HG02588 (cell line): ENCODE data around the gene FOXO3.
"Not testable (repeated sequence)": the region's sequence is repeated elsewhere in the genome, so short reads cannot be mapped to it uniquely, and the experiment has no call there.

Experiments used
- ATAC-seq: cut with Tn5 transposase; IDR thresholded peaks from one replicate; pipeline ENCODE4 v1.9.1; 2021; ENCODE audit warnings: mild to moderate bottlenecking, moderate library complexity; ENCODE audit not compliant: unreplicated experiment

FOXO3 gene

GRCh38 chr6:108560463-108561308, at the start of gene FOXO3:
FOXO3 (plus strand) TSS chr6:108560917; CDS start chr6:108561209, 292 bp downstream.
- no peak for ATAC-seq

DNA sequence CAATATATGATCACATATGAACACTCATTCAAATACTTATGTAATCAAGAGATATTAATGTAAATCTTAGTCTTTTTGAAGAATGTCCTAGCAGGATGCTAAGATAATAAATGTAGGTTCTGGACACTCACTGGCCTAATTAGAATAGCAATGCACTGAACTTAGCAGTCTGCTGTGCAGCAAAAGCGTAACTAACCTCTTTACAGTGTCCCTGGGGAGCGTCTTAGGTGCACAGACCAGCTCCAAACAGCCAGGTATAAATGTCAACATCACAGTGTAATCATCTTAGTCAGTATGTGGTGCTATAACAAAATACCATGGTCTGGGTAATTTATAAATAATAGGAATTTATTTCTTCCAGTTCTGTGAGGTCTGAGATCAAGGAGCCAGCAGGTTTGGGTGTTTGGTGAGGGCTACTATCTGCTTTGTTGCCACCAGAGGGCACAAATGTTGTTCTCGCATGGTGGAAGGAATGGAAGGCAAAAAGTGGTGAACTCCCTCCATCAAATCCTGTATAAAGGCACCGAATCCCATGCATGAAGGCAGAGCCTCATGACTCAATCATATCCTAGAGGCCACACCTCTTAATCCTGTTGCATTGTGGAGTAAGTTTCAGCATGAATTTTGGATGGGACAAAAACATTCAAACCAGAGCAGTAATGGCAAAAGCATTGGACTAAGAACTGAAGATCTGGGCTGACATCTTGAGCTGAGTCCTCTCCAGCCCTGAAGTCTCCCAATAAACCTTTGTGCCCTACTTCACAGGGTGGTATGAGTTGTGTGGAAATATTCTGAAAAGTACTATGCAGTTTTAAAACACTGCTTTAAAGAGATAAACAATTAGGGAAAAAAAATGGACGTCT, 41.8 kb upstream of the FOXO3 start:
- ATAC-seq, result no peak

- no peak for ATAC-seq
Observed at GRCh38 chr6:108521616-108522107, 39.1 kb upstream of the FOXO3 start.

- ATAC-seq, result no peak
Observed at GRCh38 chr6:108523697-108524096, 37.0 kb upstream of the FOXO3 start.

- no peak for ATAC-seq
Observed at GRCh38 chr6:108524528-108525248, 36.0 kb upstream of the FOXO3 start.

DNA sequence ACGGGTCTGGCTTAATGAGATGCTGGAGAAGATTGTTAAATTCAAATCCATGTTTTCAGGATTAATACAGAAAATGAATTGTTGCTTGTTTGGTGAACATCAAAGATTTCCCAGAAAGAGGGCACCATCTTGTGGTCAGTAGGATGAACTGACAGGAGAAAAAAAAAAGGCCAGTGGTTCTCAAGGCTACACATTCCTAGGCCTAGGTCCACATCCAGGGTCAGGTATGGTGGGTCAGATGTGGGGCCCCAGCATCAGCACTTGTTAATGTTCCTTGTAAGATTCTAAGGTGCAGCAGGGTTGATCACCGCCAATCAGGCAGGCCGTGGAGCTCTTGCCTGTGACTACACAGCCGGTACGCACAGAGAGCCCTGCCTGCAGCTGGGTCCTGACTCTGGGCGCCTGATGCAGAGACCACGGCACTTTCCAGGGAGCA, 34.0 kb upstream of the FOXO3 start:
- no peak for ATAC-seq

DNA sequence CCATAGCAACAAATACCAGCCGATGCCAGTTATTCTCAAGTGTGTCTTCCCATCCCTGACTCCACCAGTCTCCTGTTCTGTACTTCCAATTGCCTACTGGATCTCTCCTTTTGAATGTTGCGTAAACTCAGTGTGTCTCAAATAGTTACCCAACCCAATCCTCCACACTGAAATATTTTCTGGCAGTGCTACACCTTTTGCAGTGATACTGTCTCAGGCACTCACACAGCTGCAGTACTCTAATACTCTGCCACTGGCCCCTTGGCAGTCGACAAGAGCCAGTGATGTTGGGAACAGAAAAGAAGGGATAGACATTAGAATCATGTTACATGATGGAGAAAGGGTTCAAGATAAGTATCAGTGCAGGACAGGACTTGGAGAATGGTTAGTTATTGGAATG, 31.8 kb upstream of the FOXO3 start:
- no peak for ATAC-seq

GRCh38 chr6:108531332-108531731, 29.4 kb upstream of the FOXO3 start:
- ATAC-seq, result no peak

DNA sequence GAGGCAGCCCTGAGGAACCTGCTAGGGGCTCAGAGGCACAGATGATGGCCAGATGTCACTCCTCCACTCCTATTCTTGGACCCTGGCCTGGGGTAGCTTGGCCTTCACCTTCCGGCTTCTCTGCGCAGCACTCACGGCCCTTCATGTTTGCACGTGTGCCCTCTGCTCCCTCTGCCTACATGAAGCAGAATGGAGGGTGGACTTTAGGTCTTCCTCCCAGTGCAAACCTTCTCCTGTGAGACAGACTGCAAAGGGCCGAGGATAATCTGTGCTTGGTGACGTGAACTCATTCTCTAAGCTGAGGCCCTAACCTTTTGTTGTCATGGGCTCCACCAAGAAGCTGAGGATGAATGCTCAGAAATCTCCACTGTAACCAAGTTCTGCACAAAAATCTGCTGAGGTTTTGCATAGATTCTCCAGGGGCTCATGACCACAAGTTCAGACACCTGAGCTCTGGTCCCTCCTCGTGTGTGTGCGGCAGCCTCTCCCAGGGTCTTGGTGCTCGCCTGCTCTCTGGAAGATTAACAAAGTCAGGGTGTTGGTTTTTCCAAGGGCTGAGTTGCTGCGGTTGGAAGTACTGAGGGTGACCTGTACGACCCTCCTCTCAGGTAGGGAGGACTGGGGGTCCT, 25.5 kb upstream of the FOXO3 start:
- ATAC-seq, result no peak

DNA sequence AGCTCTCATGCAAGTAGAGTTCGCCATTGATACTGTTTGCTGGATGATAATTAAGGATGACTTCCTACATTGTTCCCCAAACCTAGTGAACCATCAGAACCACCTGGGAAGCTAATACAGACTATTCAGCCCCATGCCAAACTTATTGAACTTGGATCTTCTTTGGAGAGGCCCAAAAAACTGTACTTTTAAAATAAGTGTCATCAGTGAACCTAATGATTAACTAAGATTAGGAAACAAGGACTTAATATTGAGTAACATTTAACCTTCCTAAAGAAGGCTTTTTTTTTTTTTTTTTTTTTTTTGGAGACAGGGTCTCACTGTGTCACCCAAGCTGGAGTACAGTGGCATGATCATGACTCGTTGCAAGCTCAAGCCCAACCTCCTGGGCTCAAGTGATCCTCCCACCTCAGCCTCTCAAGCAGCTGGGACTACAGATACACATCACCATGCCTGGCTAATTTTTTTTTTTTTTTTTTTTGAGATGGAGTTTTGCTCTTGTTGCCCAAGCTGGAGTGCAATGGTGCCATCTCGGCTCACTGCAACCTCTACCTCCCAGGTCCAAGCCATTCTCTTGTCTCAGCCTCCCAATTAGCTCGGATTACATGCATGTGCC, 24.7 kb upstream of the FOXO3 start:
- not testable (repeated sequence) for ATAC-seq

DNA sequence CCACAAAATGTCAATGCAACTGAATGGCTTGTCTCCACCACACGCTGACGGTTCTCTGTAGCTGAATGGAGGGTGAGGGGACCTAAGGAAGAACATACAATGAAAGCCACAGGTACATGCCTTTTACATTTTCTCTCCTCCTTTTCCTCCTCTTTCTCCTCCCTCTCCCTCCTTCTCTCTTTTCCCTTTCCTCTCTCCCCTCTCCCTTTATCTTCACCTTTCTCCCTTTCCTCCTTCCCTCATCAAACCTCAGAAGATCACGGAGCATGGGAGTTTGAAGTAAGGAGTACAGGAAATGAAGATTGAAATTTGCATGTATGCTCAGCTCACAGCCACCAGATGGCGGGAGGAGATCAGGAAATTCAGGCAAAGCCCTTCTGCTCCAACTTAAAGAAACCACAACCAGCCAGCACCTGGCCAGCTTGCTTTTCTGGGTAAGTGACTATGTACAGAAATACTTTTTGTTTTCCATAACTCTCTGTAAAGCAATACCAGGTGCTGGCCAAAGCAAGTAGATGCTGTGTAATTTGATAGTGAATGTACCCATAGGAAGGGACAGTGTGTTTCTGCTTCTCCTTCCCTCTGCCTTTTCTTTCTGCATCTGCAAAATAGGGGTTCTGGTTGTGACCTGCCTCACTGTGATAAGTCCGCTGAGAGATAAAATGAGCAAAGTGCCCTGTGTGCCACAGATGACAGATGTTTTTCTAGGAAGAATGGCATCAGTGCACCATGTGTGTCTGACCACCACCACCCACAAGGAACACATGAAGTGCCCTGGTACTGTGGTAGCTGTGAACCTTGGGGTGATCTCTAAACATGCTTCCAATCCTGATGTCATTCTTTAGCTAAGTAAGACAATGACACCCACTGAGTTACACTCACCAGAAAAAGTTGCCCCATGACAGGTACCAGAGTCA, 18.6 kb upstream of the FOXO3 start:
- peak; percentile 83 for ATAC-seq

GRCh38 chr6:108543175-108543940, 17.4 kb upstream of the FOXO3 start:
- ATAC-seq, result no peak

DNA sequence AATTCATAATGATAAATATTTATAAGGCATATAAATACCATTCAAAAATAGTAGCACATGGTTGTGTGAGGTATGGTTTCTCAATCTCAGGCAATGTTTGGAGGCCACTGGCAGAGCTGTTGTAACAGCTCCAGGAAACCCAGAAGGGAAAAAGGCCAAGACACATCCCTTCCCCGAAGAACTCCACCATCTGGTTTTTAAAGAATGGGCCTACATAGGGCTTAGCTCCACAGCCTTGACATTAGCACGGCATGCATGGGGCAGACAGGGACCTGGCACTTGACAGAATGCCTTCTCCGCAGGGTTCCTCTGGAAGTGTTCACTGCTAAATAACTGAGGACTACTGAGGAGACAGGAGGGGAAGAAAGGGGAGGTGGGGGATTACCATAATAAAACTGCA, 16.1 kb upstream of the FOXO3 start:
- no peak for ATAC-seq

DNA sequence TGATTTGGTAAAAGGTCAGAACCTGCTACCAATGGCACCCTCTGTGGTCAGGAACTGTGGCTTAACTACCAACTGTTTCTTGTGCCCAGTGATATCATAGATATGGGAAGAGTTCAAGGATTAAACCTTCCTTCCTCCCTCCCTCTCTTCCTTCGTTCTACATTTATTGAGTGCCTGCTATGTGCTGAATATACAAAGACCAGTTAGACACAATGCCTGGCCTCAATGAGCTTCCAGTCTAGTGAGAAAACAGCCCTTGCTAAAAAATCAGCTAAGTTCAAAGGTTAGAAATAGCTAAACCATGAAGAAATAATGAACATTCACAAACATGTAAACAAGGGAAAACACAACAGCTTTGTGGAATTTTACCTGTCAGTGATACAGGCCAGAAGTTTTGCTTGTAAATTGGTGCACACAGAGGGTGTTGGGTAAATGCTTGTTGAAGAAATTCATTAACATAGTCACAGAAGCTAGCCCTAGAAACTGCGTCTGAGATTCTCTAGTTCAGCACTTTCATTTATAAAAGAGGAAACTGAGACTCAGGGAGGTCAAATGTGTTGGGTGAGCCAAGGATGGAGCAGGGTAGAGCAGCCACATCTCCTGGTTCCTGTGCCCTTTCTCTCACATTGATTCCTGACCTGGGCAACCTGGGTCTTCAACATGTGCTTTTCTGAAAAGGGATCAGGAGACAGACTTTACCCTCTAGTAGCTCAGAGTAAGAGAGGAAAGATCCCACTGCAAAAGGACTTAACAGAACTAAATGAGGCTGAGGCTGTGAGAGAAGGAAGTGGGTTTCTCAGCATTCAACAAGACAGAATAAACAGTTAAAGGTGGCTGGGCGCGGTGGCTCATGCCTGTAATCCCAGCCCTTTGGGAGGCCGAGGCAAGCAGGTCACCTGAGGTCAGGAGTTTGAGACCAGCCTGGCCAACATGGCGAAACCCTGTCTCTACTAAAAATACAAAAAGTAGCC, 14.4 kb upstream of the FOXO3 start:
- no peak for ATAC-seq

DNA sequence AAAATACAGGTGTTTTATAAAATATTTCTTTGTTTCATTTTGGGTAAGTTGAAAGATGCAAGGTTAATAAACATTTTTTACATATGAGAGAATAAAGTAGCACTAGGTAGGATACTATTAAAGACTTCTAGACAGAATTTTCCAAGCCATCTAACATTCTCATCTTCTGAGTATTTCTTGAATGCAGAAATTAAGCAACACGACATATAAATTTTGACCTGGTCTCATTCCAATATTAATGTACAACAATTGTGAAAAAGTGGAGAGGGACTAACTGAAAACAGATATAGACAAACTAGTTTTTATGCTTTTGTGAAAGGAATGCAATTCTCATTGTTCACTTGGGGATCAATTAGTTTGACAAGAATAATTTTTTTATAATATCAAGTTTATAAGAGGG, 11.5 kb upstream of the FOXO3 start:
- no peak for ATAC-seq

DNA sequence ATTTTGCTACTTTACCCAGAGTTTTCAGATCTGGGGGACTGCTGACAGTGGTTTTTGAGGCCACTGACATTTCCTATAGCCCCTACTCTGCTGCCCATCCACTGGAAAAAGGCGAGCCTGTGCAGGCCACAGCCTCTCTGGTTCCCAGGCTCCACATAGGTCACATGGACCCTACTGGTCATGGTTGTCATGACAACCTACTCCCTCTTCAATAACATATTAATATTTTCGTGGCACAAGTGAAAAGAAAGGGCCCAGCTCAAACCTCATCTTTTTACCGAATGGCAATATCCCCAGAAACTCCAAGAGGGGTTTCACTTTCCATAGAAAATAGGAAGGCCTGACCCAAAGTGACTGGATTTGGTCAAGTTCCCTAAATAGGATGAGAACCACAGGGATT, 11.0 kb upstream of the FOXO3 start:
- ATAC-seq, result no peak

DNA sequence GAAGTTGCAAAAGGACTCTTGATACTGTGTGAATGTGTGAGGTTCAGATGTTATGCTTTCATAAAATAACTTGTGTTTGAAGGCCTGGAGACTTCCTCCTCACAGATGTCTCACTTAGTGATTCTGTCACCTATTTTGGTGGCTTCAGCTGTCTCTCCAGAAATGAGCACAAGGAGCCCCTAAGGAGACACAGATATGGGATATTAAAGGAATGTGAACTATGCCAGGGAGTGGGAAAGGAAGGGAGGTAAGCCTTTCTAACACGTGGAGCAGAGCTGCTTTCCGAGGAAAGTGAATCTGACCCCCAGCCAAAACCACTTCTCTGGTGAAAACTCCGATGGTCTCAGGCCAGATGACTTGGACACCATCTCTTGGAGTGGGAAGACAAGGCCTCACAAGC, 10.5 kb upstream of the FOXO3 start:
- no peak for ATAC-seq
